SK-N-DZ (cell line): ENCODE data around the gene PSKH1.

Source experiments
- small RNA-seq, 2 experiments: library from RNA; depleted of rRNA; stranded (forward); fragments of <200 nt; gene quantifications; one replicate each; pipeline ENCODE3, GENCODE V24; 2014

The PSKH1 gene

Small RNAs within 50 kb of the gene (small RNA-seq; reads per million reads assigned to genes)
- gene AC040162.2 (0 reads per million in 2 experiments), gene NRN1L (0 reads per million in 2 experiments)
